H1 (cell line): ENCODE data around the gene BIN1. TPM values are rescaled to one million over a fixed set of nuclear protein-coding genes. Genes with fewer than 3 reads are reported as not detected.
A peak's percentile ranks its signal among the peaks of the same experiment; 100 is the strongest.

ENCODE experiments used
- ATF3 ChIP-seq: IDR thresholded peaks from 2 replicates; pipeline ENCODE4 v1.6.1; 2011; ENCODE audit warnings: low read depth, mild to moderate bottlenecking, low read length; ENCODE audit not compliant: insufficient read depth
- CBX5 ChIP-seq: fragments of 300-800, 300-1000 bp; sonication (generic); IDR thresholded peaks from 2 replicates; pipeline ENCODE4 v1.7.1; 2016; ENCODE audit warnings: antibody characterized with exemption, low read length, low read depth
- CTCF ChIP-seq, 3 experiments: IDR thresholded peaks; 1 replicate in 2 of 3; 2 replicates in 1 of 3; pipeline versions ENCODE4 v1.5.1 to v1.6.1; 2011; ENCODE audit warnings: low read length in 3 of 3, mild to moderate bottlenecking in 3 of 3, inconsistent platforms in 2 of 3, low read depth in 1 of 3, moderate library complexity in 1 of 3; ENCODE audit not compliant: insufficient read depth in 1 of 3; ENCODE audit errors: control extremely low read depth in 1 of 3
- EP300 ChIP-seq, 2 experiments: IDR thresholded peaks; 1 replicate in 1 of 2; 2 replicates in 1 of 2; pipeline ENCODE4 v1.6.1; 2011 to 2012; ENCODE audit warnings: low read depth in 2 of 2, low read length in 2 of 2, mild to moderate bottlenecking in 2 of 2, borderline replicate concordance in 1 of 2, inconsistent platforms in 1 of 2, moderate library complexity in 1 of 2
- HDAC2 ChIP-seq, 2 experiments: fragments of 300-600 bp in 1 of 2; sonication (generic) in 1 of 2; IDR thresholded peaks; 2 replicates each; pipeline ENCODE4 v1.6.1; 2011 to 2012; ENCODE audit warnings: low read depth in 2 of 2, low read length in 2 of 2, mild to moderate bottlenecking in 2 of 2, moderate library complexity in 2 of 2, borderline replicate concordance in 1 of 2, inconsistent platforms in 1 of 2
- JUND ChIP-seq: IDR thresholded peaks from 2 replicates; pipeline ENCODE4 v1.6.1; 2011; ENCODE audit warnings: mild to moderate bottlenecking, improper control_type of control experiment, low read length
- KDM5A ChIP-seq: fragments of 200-600 bp; IDR thresholded peaks from 2 replicates; pipeline ENCODE4 v1.7.1; 2012; ENCODE audit warnings: mild to moderate bottlenecking, low read length, inconsistent platforms, mixed read lengths
- MAFK ChIP-seq: IDR thresholded peaks from 2 replicates; pipeline ENCODE4 v1.6.1; 2012; ENCODE audit warnings: low read depth, mild to moderate bottlenecking, improper control_type of control experiment, low read length
- NANOG ChIP-seq: IDR thresholded peaks from 2 replicates; pipeline ENCODE4 v1.6.1; 2011; ENCODE audit warnings: low read length, low read depth, mild to moderate bottlenecking, inconsistent platforms; ENCODE audit not compliant: insufficient read depth, poor library complexity, severe bottlenecking
- POLR2A ChIP-seq, 2 experiments: IDR thresholded peaks; 1 replicate in 1 of 2; 2 replicates in 1 of 2; pipeline ENCODE4 v1.6.1; 2011; ENCODE audit warnings: low read depth in 2 of 2, low read length in 2 of 2, mild to moderate bottlenecking in 2 of 2; ENCODE audit errors: control extremely low read depth in 1 of 2
- RAD21 ChIP-seq, 2 experiments: IDR thresholded peaks in 1 of 2; conservative IDR thresholded peaks in 1 of 2; 2 replicates each; pipeline ENCODE4 v1.6.1; 2011; ENCODE audit warnings: low read depth in 2 of 2, low read length in 2 of 2, improper control_type of control experiment in 1 of 2, inconsistent platforms in 1 of 2, mild to moderate bottlenecking in 1 of 2, moderate library complexity in 1 of 2
- RFX5 ChIP-seq: IDR thresholded peaks from 2 replicates; pipeline ENCODE4 v1.6.1; 2011; ENCODE audit warnings: low read depth, low read length, improper control_type of control experiment, borderline replicate concordance
- SIRT6 ChIP-seq: IDR thresholded peaks from one replicate; pipeline ENCODE4 v1.7.1; 2012; ENCODE audit warnings: low read length, inconsistent platforms
- SIX5 ChIP-seq: IDR thresholded peaks from 2 replicates; pipeline ENCODE4 v1.6.1; 2011; ENCODE audit warnings: mild to moderate bottlenecking, low read depth, low read length
- TAF7 ChIP-seq: optimal IDR thresholded peaks from 2 replicates; pipeline ENCODE3; 2011; ENCODE audit warnings: low read depth, mild to moderate bottlenecking, inconsistent platforms, low read length, moderate library complexity, borderline replicate concordance
- TBP ChIP-seq: IDR thresholded peaks from 2 replicates; pipeline ENCODE4 v1.6.1; 2011; ENCODE audit warnings: low read depth, low read length, improper control_type of control experiment
- TEAD4 ChIP-seq: IDR thresholded peaks from 2 replicates; pipeline ENCODE4 v1.6.1; 2012; ENCODE audit warnings: low read depth, low read length, inconsistent platforms, mixed read lengths
- YY1 ChIP-seq: IDR thresholded peaks from 2 replicates; pipeline ENCODE4 v1.6.1; 2011; ENCODE audit warnings: low read depth, mild to moderate bottlenecking, low read length
- ZNF274 ChIP-seq: IDR thresholded peaks from 2 replicates; pipeline ENCODE4 v1.7.0; 2012; ENCODE audit warnings: low read length, borderline replicate concordance; ENCODE audit errors: extremely low read depth
- polyA plus RNA-seq, 7 experiments: library from polyadenylated mRNA; depleted of rRNA in 3 of 7; stranded (reverse) in 5 of 7; unstranded in 2 of 7; fragments of >200 nt in 5 of 7; fragments of 200-250 nt in 2 of 7; gene quantifications; 1 replicate in 5 of 7; 2 replicates in 1 of 7; 4 replicates in 1 of 7; pipeline versions ENCODE4 v1.2.1 to v1.2.3, GENCODE V29; 2011 to 2013; ENCODE audit warnings: missing spikeins in 2 of 7, mixed read lengths in 2 of 7
- total RNA-seq: library from RNA; stranded (reverse); fragmentation: NEBNext Ultra II Directional; extraction: Animal tissue kit (Norgen Biotek cat#: 25700); gene quantifications from 2 replicates; pipeline ENCODE4 v1.2.1, GENCODE V29; 2021
- TF ChIP-seq, protein P1 (sequence below): IDR thresholded peaks from 2 replicates; pipeline ENCODE4 v1.6.1; 2012; ENCODE audit warnings: inconsistent platforms

The BIN1 gene
- total and polyA plus RNA-seq, 2 of the 8 experiments (the other 6 are each of a cell fraction or from before 2014, with no cell fraction given): 23.6 to 35.6 TPM

- TF ChIP-seq NANOG (no peak), YY1 (0 out of 2 replicates have a peak, but pooled peaks have one; percentile 36), TAF7 (no peak), TEAD4 (no peak), POLR2A (IDR thresholded peaks at IDR 0.05; ENCODE audit: control extremely low read depth in 1 of 2, low read depth in 2 of 2, low read length in 2 of 2) (0 out of 3 replicates have a peak, but pooled peaks of 1 of the 2 experiments have one; percentile 44), RAD21 (IDR thresholded peaks at IDR 0.05 in 1 of 2, conservative IDR thresholded peaks at IDR 0.05 in 1 of 2; ENCODE audit: low read depth in 2 of 2, low read length in 2 of 2) (no peak), CBX5 (no peak), RFX5 (no peak), SIX5 (no peak), JUND (no peak), EP300 (IDR thresholded peaks at IDR 0.05; ENCODE audit: borderline replicate concordance in 1 of 2, low read depth in 2 of 2, low read length in 2 of 2) (no peak), KDM5A (no peak), ZNF274 (no peak), MAFK (no peak), HDAC2 (IDR thresholded peaks at IDR 0.05; ENCODE audit: borderline replicate concordance in 1 of 2, low read depth in 2 of 2, low read length in 2 of 2) (no peak), TBP (no peak), SIRT6 (no peak), CTCF (IDR thresholded peaks at IDR 0.05; ENCODE audit: control extremely low read depth in 1 of 3, insufficient read depth in 1 of 3, low read depth in 1 of 3, low read length in 3 of 3) (no peak), ATF3 (no peak)
- TF ChIP-seq, protein P1, sequence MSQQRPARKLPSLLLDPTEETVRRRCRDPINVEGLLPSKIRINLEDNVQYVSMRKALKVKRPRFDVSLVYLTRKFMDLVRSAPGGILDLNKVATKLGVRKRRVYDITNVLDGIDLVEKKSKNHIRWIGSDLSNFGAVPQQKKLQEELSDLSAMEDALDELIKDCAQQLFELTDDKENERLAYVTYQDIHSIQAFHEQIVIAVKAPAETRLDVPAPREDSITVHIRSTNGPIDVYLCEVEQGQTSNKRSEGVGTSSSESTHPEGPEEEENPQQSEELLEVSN: no peak
Measured at GRCh38 chr2:127105656-127106456, 1.1 kb downstream of the BIN1 start (continued).
